Fibroblast of the conjunctiva (primary cell): ENCODE results near the gene FOXP4.

Source experiments
- DNase-seq: peaks from one replicate; pipeline ENCODE4 v3.0.0-alpha.2; 2010; ENCODE audit warnings: low read depth

Gene FOXP4

GRCh38 chr6:41547799-41548097 is 1.6 kb downstream of the FOXP4 start:
- no peak for DNase-seq

- DNase-seq = no peak
These were observed 2.1 kb downstream of the FOXP4 start for GRCh38 chr6:41548098-41548840.

GRCh38 chr6:41548841-41549642 is 2.9 kb downstream of the FOXP4 start:
- DNase-seq = no peak

GRCh38 chr6:41549673-41550072 is 3.5 kb downstream of the FOXP4 start:
- DNase-seq = no peak

- no peak for DNase-seq
These were observed 5.0 kb downstream of the FOXP4 start for GRCh38 chr6:41551086-41551700.

GRCh38 chr6:41551857-41552256 is 5.7 kb downstream of the FOXP4 start:
- DNase-seq = no peak

- no peak for DNase-seq
These were observed 6.5 kb downstream of the FOXP4 start for GRCh38 chr6:41552723-41553122.

GRCh38 chr6:41553405-41553999 is 7.3 kb downstream of the FOXP4 start:
- DNase-seq = no peak

- no peak for DNase-seq
These were observed 9.4 kb downstream of the FOXP4 start for GRCh38 chr6:41555326-41556300.

GRCh38 chr6:41557335-41557734 is 11.2 kb downstream of the FOXP4 start:
- DNase-seq = no peak

- no peak for DNase-seq
These were observed 12.0 kb downstream of the FOXP4 start for GRCh38 chr6:41558033-41558807.

GRCh38 chr6:41559655-41560427 is 13.7 kb downstream of the FOXP4 start:
- DNase-seq = no peak

- DNase-seq = no peak
These were observed 14.4 kb downstream of the FOXP4 start for GRCh38 chr6:41560431-41561192.

- DNase-seq = no peak
These were observed 15.2 kb downstream of the FOXP4 start for GRCh38 chr6:41561416-41561815.

GRCh38 chr6:41561931-41562911 is 16.0 kb downstream of the FOXP4 start:
- DNase-seq = no peak

- DNase-seq = no peak
These were observed 17.0 kb downstream of the FOXP4 start for GRCh38 chr6:41563060-41563776.

- no peak for DNase-seq
These were observed 18.4 kb downstream of the FOXP4 start for GRCh38 chr6:41564448-41565142.
